NCI-H446 (cell line): ENCODE measurements around the gene MUSK.
"Not testable (repeated sequence)": the region's sequence is repeated elsewhere in the genome, so short reads cannot be mapped to it uniquely, and the experiment has no call there.

Experiments
- DNase-seq, 2 experiments: peaks; one replicate each; lab custom pipeline; 2025; lab: John Stamatoyannopoulos, UW

Gene MUSK

DNA sequence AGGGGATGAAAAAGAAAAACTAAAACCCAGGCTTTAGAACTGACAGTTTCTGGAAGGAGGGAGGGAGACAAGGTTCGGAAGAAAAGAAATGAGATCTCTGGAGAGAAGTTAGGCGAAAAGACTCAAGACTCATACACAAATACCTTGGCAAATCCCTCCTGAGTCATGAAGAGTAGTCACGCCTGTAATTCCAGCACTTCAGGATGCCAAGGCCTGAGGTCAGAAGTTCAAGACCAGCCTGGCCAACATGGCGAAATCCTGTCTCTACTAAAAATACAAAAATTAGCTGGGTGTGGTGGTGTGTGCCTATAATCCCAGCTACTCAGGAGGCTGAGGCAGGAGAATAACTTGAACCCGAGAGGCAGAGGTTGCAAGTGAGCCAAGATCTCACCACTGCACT lies 27.3 kb downstream of the MUSK start:
- not testable (repeated sequence) for DNase-seq

DNA sequence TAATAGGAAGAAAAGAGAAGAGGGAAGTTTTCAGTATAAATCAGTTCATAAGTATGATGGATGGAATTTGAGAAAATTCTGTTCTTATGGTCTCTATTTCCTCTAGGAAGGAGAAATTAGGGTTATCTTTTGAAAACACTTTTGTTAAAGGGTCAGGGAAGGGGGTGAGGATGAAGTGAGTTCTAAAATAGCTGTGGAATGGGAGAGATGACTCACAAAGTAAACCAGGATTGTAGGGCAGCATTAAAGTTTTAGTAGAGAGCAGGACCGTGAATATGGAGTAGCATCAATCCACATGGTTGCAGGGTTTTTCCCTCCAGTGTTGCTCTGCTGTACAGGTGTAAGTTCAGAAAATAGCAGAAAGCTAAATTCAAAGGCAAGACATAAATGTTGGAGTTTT lies 32.4 kb downstream of the MUSK start:
- DNase-seq = no peak

DNA sequence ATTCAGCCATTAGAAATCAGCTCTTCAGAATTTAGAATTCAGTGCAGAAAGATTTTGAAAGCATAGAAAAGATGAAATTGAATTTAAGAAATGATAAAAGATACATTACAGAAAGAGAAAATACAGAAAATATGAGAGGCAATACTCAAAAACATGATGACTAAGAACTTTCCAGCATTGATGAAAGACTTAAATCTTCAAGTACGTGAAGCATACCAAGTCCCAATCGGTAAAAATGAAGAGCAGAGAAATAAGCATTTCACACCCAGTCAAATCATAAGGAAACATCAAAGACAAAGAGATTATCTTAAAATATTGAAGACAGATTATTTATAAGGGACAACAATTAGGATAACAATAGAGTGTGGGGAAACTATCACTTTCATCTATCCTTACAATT lies 35.1 kb downstream of the MUSK start:
- no peak for DNase-seq

DNA sequence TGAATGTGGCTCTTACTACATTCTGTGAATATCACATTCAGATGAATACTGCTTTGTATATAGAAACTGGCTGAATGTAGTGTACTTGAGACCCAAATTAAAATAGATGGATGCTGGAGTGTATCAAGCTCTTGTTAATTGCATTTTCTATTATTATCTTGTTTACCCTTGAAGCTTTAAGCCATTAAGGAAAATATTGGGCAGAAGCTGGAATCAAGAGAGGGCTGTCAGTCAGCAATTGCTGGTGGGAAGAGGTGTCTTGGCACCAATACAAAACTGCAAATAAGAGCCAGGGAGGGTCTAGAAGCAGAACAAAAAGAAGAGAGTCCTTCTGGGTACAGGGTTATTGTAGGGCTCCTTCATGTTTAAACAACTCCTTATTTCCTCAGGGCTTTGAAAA lies 38.8 kb downstream of the MUSK start:
- DNase-seq = no peak

DNA sequence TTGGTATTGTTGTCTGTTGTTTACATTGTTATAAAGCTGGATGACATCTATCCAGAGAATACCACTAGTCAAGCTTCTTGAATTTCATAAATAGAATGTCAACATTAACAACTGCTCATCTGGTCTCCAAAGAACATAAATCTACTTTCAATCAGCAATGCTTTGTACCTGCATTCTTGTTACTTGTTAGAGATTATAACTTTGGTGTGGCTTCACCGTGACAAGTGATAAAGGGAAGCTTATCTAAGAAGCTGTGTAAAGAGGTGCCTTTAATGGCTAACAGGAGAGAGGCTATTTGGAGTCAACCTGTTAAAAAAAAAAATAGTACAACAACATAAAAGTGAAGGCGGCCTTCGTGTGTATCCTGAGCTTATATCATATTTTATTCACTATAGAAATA lies 41.8 kb downstream of the MUSK start:
- no peak for DNase-seq

DNA sequence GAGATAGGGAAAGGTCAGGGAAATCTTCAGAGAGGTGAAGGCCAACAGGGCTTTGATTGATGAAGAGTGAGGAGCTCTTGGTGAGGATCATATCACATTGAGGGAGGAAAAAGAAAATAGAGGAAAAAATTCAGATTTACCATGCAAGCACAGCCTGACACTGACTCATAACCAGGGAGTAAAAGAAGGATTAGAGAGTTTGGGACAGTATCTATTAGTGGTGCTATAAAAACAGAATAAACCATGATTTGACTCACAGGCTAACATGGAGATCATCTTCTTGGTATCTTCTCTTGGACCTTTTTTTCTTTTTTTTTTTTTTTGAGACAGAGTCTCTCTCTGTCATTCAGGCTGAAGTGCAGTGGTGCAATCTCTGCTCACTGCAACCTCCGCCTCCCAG lies 44.4 kb downstream of the MUSK start:
- DNase-seq = no peak

DNA sequence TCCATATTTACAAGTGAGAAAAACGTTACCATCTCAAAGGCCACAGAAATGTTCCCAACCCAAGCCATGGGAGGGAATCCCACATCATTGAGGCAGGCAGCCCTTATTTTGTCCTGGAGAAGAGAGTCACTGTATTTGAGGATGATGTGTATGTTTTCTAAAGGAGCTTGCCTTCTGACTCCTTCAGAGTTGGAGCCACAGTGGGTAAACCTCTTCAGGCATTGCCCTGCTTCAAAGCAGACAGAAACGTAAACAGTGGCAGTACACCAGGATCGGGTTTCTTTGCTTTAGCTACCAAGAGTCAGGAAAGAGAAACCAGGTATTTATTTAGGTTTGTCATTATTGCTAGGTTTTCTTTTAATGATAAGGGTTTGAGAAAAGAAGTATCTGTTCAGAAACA lies 45.7 kb downstream of the MUSK start:
- DNase-seq = no peak

DNA sequence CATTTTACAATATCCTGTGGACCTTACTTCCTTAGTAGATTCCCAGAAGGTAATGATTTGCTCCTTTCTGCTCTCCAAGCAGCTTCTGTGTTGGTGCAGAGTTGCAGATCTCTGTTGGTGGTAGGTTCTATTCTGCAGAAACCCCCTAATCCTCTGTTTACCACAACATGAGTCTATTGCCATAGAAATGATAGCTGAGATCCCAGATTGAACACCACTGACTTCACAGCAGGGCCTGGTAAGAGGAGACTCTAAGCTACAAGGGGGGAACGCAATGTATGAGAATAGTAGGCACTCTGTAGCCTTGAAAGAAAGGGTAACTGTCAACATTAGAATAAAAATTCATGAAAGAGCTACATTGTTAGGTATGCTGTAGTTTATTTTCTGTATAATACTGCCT lies 59.5 kb downstream of the MUSK start:
- no peak for DNase-seq

DNA sequence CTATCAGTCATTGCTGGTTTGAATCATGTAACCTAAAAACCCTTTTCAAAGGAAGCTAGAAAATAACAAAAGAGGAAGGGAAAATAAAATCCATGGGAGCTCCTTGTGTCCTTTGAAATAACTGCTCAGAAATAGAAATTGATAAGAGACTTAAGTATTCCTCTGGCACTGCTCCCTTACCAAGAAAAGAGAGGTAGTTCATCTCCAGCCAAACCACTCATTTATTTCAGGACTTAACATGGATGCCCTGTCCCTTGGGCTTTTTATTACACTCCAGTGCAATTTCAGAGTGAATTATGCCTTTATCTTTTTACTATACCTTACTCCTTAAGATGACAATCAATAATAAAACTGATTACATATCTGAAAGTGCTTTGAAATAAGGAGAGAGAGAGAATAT lies 61.0 kb downstream of the MUSK start:
- no peak for DNase-seq

DNA sequence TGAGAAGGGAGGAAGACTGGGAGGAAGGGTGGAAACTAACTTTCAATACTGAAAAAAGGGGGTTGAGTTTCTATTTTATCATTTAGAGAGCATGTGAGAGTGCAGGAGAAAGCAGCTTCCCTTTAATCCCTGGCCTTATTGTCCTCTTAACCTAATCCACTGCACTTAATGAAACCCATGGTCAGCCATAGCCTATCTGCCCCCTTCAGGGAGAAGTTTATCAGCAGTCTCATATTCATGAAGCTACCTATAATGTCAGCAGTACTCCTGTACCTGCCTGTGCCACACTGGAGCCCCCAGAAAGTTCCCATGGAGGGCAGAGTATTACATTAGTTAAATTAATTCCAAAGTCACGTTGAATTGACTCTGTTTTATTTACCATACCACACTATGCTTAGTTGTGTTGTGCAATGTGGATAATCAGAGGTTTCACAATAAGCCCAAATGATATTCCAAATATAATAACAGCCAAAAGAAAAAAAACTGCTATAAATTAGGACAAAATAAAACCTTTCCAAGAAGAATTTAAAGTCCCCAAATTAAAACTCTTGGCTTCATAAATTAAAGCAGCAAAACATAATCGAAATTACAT lies 62.9 kb downstream of the MUSK start:
- no peak for DNase-seq

DNA sequence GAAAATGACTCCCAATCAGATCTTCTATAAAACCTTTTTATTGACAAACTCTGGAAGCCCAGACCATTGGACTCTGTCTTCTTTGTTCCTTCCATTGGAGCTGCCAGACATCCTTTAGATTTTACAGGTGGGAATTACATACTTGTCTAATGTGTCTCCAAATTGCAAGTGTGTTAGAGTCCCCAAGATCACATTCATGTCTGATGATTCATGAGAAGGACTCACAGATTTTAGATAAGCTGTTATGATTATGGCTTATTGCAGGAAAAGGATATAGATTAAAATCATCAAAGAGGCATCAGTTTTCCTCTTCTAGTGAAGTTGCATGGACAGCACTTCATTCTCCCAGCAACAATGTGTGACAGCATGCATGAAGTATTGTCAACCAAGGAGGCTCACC lies 70.4 kb downstream of the MUSK start:
- no peak for DNase-seq

DNA sequence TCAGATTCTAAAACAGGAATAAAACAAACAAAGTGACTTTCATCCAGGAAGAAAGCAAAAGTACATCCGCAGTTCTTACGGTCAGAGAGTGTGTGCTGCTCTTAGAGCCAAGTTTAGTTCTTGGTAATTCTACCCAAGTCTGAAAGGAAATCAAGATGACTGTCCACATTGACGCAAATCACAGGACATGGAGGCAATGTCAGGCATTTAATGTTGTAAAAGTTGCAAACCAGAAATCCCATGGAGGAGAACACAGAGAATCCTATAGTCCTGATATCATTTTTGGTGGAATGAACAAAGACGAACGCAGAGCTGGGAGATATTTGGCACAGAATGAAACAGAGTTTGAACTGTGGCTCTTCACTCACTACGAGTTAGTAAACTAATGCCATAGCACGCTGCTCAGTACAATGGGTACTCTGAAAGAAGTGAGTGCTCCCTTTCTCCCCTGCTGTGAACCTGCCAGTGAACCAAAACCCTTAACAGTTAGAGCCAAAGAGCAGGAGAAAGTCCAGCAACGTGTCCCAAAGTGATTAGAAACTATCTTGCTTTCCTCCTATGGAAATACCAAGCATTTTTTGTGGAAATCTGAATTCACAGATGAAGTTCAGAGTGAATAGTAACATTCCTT lies 74.3 kb downstream of the MUSK start:
- peak in 1 of 2 experiments; percentile 16 for DNase-seq

DNA sequence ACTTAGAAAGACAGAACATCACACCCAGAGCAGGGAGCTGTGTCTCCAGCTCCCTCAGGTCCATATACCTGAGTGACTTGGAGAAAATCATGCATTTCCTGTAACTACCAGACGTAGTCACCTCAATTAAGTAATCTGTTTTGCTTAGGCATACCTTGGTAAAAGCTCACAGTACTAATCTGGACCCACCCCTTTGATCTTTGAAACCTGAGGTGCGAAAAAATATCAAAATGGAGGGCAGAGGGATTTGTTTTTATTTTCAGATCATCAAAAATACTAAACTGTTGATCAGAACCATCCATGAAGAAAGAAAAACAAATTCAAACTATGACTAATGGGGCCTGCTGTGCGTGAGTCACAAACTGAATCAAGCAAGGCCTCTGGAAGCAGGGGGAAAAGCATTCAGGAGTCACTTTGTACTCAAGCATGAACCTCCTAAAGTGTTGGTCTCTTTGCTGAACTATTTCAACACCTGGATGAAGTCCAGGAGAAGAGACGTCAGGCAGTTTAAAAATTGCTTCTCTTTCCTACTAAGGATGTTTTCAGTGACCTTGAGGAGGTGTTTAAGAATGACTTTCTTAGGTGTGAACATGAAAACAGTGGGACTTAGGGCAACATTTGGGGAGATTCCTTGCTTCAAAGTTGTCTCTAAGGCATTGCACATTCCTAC lies 76.3 kb downstream of the MUSK start:
- DNase-seq = no peak

DNA sequence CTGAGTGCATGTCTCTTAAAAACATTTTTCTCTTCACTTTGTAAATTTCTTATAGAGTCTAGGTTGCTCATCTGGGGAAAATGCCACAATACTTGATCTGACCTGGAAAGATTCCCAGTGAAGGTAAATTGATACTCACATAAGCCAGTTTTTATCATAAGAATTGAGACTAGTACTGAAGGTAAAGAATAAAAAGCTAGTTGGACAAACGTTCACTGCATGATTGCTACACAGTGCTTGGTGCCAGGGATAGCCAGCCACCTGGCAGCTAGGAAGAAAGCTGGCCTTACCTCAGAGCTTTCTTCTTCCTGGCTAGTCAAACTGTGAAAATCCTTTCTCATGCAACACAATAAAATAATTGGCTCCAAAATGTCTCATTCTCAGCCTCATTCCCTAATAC lies 77.1 kb downstream of the MUSK start:
- peak in 1 of 2 experiments; percentile 3 for DNase-seq

DNA sequence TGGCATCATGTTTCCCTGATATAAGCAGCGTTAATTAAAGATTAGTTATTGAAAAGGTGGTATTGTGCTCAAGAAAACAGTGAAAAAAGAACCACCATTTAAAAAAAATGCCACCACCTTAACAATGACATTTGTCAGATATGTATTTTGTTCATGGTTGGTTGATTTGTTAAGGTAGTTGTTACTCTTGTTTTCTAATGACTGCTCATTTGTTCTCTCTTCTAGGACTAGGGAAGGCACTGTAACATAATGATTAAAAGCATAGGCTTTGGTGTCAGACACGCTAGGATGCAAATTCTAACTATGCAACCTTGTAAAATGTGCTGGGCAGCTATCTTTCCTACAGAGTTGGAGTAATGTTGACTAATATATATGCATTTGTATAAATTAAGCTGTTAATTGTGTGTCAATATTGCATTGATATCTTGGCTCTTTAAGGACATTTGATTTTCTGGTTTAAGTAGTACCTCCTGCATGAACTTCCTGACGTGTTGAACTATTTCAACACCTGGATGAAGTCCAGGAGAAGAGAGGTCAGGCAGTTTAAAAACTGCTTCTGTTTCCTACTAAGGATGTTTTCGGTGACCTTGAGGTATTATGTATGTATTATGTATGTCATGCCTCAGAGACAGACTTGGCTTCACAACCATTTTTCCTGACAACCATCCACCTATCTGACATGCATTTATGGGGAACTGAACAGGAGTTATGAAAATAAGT lies 77.8 kb downstream of the MUSK start:
- DNase-seq = no peak

DNA sequence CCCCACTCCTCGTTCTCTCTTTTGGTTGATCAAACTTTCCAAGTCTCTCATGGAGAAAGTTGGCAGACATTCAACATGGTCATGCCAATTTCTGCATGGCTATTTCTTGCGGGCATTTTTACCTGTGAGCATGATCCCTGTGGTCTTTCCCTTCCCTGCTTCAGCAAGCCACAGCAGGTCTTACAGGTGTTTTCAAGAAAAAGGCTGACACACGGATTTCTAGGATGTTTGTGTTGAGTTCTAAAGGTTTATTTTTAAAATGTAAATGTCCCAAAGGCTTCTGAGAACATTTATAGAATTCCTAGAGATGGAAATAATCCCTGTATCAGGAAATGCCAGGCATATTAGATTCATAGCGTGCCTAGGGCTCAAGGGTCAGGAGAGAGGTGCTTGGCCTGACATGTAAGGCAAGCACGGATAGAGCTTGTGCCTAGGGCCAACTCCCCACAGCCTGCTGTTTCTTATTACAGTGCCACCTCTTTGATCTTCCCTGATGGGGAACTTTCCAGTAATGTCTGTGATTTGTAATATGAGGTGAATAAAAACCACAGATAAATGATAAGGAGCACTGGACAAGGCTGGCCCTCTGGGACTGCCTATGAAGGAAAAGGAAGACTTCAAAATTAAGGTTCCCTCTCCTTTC lies 79.8 kb downstream of the MUSK start:
- no peak for DNase-seq

DNA sequence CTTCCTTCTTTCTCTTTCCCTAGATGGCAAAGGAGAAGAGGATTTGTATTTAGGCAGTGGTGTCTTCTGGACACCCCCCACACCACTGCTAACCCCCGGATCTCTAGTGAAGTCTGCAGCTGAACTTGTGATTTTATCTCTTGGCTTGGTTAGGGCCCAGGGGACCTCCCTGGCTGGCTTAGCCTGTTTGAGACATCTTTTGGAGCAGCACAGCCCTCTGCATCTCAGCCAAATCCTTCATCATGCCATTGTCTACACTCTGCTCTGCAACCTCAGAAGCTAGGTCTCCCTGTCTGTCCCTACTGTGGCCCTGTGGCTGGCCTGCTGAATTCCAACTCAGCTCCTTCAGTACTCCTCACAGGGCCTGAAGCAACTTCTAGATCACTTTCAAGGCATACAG lies 81.7 kb downstream of the MUSK start:
- peak in 1 of 2 experiments; percentile 28 for DNase-seq

DNA sequence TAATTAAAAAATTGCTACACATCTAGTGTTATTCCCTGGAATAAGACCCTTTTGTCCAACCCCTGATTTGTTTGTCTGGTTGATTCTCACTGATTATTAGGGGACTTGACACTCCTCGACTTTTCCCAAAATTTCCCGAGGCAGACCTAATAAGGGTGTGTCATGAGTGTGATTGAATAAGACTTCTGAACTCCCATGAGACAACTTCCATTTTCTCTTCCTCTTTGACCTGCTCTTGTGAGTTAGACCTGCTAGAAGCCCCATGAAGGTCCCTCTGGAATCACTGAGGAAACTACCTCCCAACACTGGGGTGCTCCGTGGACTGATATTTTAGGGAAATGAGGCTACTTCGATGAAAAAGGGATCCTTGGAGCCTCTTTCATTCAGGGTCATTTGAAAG lies 83.4 kb downstream of the MUSK start:
- no peak for DNase-seq

DNA sequence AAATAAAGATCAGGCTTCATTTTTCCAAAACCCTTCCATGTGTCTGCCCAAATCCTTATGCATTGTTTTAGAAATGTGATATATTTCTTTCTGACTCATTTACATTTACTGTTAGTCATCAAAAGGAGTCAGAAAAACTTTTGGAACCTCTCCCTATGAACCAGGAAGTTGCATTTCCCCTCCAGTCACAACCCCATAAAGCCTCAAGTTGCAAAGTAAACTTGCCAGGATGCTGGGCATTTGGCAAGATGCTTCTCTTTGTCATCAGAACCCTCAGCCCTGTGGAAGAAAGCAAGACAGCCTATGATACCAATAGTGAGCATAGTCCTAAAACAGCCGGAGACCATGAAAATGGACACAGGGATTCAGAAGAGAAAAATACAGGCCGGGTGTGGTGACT lies 84.2 kb downstream of the MUSK start:
- DNase-seq = peak in 1 of 2 experiments; percentile 26

DNA sequence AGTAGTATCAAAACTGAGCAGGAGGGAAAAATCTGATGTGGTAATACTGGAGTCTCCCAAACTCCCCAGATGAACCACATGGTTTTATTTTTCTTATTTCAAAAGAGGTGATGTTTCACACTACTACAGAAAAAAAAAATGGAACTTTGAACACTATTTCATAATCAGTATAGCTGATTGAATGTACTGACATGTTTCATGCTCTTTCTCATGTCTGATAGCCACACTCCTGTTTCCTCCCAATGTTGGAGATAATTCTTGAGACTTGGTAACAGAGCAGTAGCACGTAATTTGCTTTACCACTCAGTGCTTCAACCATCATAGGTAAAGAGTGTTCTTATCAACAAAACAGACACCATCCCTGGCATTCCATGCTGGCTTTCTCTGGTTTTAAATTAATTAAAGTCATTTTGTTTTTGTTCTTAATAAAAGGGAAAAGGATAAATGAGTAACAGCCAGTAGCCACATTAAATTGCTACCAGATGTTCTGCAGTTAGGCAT lies 85.2 kb downstream of the MUSK start:
- no peak for DNase-seq

DNA sequence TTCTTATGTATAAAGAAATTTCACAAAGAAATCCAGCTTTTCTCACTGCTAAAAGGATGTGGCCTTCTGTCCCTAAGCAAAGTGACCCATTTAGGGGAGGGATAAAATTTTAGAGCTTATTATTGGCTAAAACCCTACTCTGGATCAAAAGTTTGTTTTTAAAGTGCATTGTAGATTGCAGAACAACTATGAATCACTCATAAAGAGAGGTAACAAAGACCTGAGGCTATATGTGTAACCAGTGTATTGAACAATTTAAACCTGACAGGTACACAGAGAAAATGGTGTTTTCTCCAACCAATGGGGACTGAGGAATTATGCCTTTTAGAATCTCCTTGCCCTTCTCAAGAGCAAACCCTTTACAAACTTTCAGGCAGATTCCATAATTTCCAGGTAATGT lies 86.6 kb downstream of the MUSK start:
- DNase-seq = no peak

DNA sequence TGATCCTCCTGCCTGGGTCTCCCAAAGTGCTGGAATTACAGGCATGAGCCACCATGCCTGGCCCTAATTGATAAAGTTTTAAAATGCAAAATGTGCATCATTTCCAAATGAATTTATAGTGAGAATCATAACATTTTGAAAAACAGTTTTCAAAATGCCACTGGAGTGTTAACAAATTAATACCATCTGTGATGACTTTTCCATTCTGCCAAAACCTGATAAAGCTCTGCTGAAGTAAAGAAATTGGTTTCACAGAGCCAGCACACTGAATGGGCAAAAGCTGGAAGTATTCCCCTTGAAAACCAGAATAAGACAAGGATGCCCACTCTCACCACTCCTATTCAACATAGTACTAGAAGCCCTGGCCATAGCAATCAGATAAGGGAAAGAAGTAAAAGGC lies 89.6 kb downstream of the MUSK start:
- peak in 1 of 2 experiments; percentile 3 for DNase-seq
